K562 (cell line): Measurements from ENCODE around the gene NPAS1. TPM values are rescaled to one million over a fixed set of nuclear protein-coding genes. Genes with fewer than 3 reads are reported as not detected.

Source experiments
- ATAC-seq: fragments of 200-7000 bp; cut with Tn5 transposase; 3 replicates; pipeline ENCODE4 v1.9.1; 2020; ENCODE audit warnings: moderate library complexity
- BruUV-seq: library from RNA; stranded (reverse); fragments of 400-500 nt; replicated peaks from 2 replicates; lab custom pipeline; 2021; lab: Mats Ljungman, UMichigan
- CTCF ChIA-PET: fragments of 300-600 bp; formaldehyde crosslinking; extraction: SDS; loops from one replicate; lab custom pipeline; 2021; ENCODE audit warnings: low intra/inter-chr PET ratio; lab: Yijun Ruan, JAX
- POLR2A ChIA-PET: fragments of 300-600, 350-650 bp; sonication (Branson Sonifier 250); formaldehyde crosslinking; extraction: SDS; loops from one replicate; lab custom pipeline; 2021; ENCODE audit warnings: antibody characterized with exemption, inconsistent platforms; lab: Yijun Ruan, JAX
- DNase-seq, 4 experiments: peaks; one replicate each; pipeline versions ENCODE4 v3.0.0 to v3.0.0-alpha.2; 2011 to 2018; ENCODE audit warnings: low spot score in 3 of 4, mixed read lengths in 3 of 4; ENCODE audit errors: extremely low read depth in 1 of 4
- FAIRE-seq: peaks from 2 replicates; lab custom pipeline; 2011; peaks lifted over from hg19 to GRCh38; lab: Jason Lieb, UNC
- H2AFZ ChIP-seq: 2 replicates; pipeline ENCODE4 v1.6.0; 2011; ENCODE audit warnings: low read depth, low read length, control low read depth, inconsistent platforms
- H3K27ac ChIP-seq: fragments of 200-600 bp; 3 replicates; pipeline ENCODE4 v1.8.0; 2011; ENCODE audit warnings: low read depth, mild to moderate bottlenecking, control low read depth, inconsistent platforms, low read length, moderate library complexity, mixed read lengths; ENCODE audit errors: extremely low read depth
- H3K27me3 ChIP-seq, 2 experiments: fragments of 300-600 bp in 1 of 2; 2 replicates in 1 of 2; 3 replicates in 1 of 2; pipeline versions ENCODE4 v1.6.0 to v1.8.0; 2011; ENCODE audit warnings: inconsistent platforms in 2 of 2, low read length in 2 of 2, mild to moderate bottlenecking in 1 of 2, mixed read lengths in 1 of 2, moderate library complexity in 1 of 2; ENCODE audit not compliant: control insufficient read depth in 2 of 2, insufficient read depth in 2 of 2
- H3K36me3 ChIP-seq: fragments of 300-600 bp; 3 replicates; pipeline ENCODE4 v1.8.0; 2011; ENCODE audit warnings: mild to moderate bottlenecking, low read length, inconsistent platforms; ENCODE audit not compliant: control insufficient read depth, insufficient read depth
- H3K4me1 ChIP-seq, 2 experiments: fragments of 200-600 bp in 1 of 2; replicated peaks in 1 of 2; 2 replicates in 1 of 2; 3 replicates in 1 of 2; pipeline versions ENCODE4 v1.5.1 to v1.8.0; 2011; ENCODE audit warnings: inconsistent platforms in 2 of 2, low read length in 2 of 2, mild to moderate bottlenecking in 1 of 2, mixed read lengths in 1 of 2, moderate library complexity in 1 of 2; ENCODE audit not compliant: control insufficient read depth in 2 of 2, insufficient read depth in 2 of 2
- H3K4me2 ChIP-seq: 2 replicates; pipeline ENCODE4 v1.6.1; 2011; ENCODE audit warnings: low read length, control low read depth, inconsistent platforms, mixed read lengths; ENCODE audit not compliant: insufficient read depth
- H3K4me3 ChIP-seq: fragments of 200-600 bp; sonication (generic), shearing (Covaris generic); 2 replicates; pipeline ENCODE4 v1.5.1; 2016; ENCODE audit warnings: control low read depth, inconsistent platforms
- H3K79me2 ChIP-seq: fragments of 200-600 bp; 3 replicates; pipeline ENCODE4 v1.8.0; 2011; ENCODE audit warnings: low read length, inconsistent platforms; ENCODE audit not compliant: control insufficient read depth, insufficient read depth
- H3K9ac ChIP-seq, 2 experiments: 2 replicates each; pipeline versions ENCODE4 v1.6.0 to v1.6.1; 2011; ENCODE audit warnings: low read depth in 2 of 2, low read length in 2 of 2, control low read depth in 1 of 2, inconsistent platforms in 1 of 2, mild to moderate bottlenecking in 1 of 2, mixed read lengths in 1 of 2; ENCODE audit not compliant: insufficient read depth in 1 of 2
- H3K9me1 ChIP-seq: one replicate; pipeline ENCODE4 v1.6.0; 2011; ENCODE audit warnings: inconsistent platforms, mild to moderate bottlenecking, low read length, moderate library complexity; ENCODE audit not compliant: control insufficient read depth, insufficient read depth
- H3K9me3 ChIP-seq: replicated peaks from 2 replicates; pipeline ENCODE4 v1.5.1; 2011; ENCODE audit warnings: low read depth, low read length, inconsistent platforms; ENCODE audit not compliant: control insufficient read depth, insufficient read depth
- H4K20me1 ChIP-seq: replicated peaks from 2 replicates; pipeline ENCODE4 v1.6.1; 2011; ENCODE audit warnings: low read length, inconsistent platforms, mixed read lengths; ENCODE audit not compliant: control insufficient read depth, insufficient read depth
- RERE ChIP-seq: sonication (generic); formaldehyde crosslinking; IDR thresholded peaks from 2 replicates; pipeline ENCODE4 v1.8.0; 2023; ENCODE audit warnings: missing genetic modification reagents, mild to moderate bottlenecking, borderline replicate concordance
- ZNF239 ChIP-seq: fragments of 250-450 bp; sonication (Bioruptor Pico); IDR thresholded peaks from 2 replicates; pipeline ENCODE4 v1.4.0; 2020; ENCODE audit warnings: mild to moderate bottlenecking
- WGBS: fragments of 100-300 bp; shearing (Covaris generic); methylation state at CpG from one replicate; pipeline ENCODE4 v1.1.6; 2016; ENCODE audit warnings: low coverage, mixed read lengths; ENCODE audit not compliant: insufficient coverage; ENCODE audit errors: missing lambda C conversion rate; 5-methylcytosine and 5-hydroxymethylcytosine counted together
- in situ Hi-C: fragments of 300-500 bp; cut with MboI; formaldehyde crosslinking; loops from 4 replicates; pipeline ENCODE4 v1.15.0; 2018; ENCODE audit warnings: inconsistent platforms, mixed read lengths
- intact Hi-C: fragments of 100-400 bp; cut with micrococcal nuclease; formaldehyde crosslinking; loops from 2 replicates; pipeline ENCODE4 v1.14.2; 2022
- polyA plus RNA-seq, 8 experiments: library from polyadenylated mRNA; depleted of rRNA in 4 of 8; stranded (reverse) in 5 of 8; unstranded in 3 of 8; fragments of >200 nt; fragmentation: Nextera tagmentation in 2 of 8; fragmentation: Illumina TruSeq in 1 of 8; extraction: Ambion mirVana in 2 of 8; extraction: Trizol in 1 of 8; gene quantifications; 2 replicates each; pipeline versions ENCODE4 v1.2.1 to v1.2.3, GENCODE V29; 2011 to 2014; ENCODE audit warnings: inconsistent platforms in 1 of 8, missing spikeins in 1 of 8
- total RNA-seq, 7 experiments: library from RNA; depleted of rRNA in 6 of 7; stranded (reverse); fragments of >200 nt in 6 of 7; fragmentation: Illumina TruSeq in 2 of 7; extraction: Trizol in 2 of 7; gene quantifications; 2 replicates each; pipeline versions ENCODE4 v1.2.1 to v1.2.3, GENCODE V29; 2011 to 2021; ENCODE audit warnings: low replicate concordance in 1 of 7

Gene NPAS1
- total and polyA plus RNA-seq, 9 of the 15 experiments (the other 6 are each of a cell fraction or from before 2014, with no cell fraction given), result 0.58 to 5.3 (median 2.0) TPM; not detected in 2

DNA sequence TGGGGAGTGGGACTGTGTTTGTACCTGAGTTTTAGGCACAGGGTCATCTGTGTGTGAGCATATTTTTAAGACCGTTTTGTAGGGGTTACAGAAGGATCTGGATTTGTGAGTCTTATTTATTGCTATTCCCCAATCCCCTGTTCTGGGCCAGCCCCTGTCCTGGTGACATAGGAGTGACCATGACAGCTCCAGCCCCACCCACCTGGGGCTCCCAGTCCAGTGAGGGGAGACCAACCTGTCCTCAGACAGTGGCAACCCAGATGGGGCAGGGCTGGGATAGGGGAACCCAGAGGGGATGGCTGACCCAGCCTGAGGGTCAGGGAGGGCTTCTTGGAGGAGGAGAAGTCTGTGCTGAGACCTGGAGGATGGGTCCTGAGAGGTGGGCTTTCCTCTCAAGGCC, 18.1 kb downstream of the NPAS1 start:
- in situ Hi-C loops (no loop called here), intact Hi-C loops (no loop called here)
- FAIRE-seq, result no peak
- DNase-seq, result peak in 2 of 4 experiments; percentile 12 to 20
- H3K4me1 ChIP-seq, result peaks cover 0 to 37% of the 10 kb centered on the region in 2 experiments; a peak in 2 of 5 replicates
- WGBS, result 33% methylated on average over 1 of the region's 1 CpG
- no peaks in the 10 kb centered on the region for H3K9me3 ChIP-seq
- POLR2A ChIA-PET, result interaction anchor here (0.6 to 1.6 kb wide), 4 partner anchors 10 to 101 kb away, joined by 3 to 7 read pairs (median 3); no protein-coding TSS in a partner anchor
- H3K27ac ChIP-seq, result no peak overlapping the region
- H3K4me2 ChIP-seq, result no peak overlapping the region
- H3K79me2 ChIP-seq, result no peaks in the 10 kb centered on the region
- CTCF ChIA-PET, result no interaction called here
- peak overlapping the region in 1 of 2 experiments; percentile 74; a peak in 2 of 4 replicates for H3K9ac ChIP-seq
- H3K9me1 ChIP-seq, result no peaks in the 10 kb centered on the region
- no peak overlapping the region for H2AFZ ChIP-seq
- no peaks in the 10 kb centered on the region; the same call in 1 of the 2 replicates for H4K20me1 ChIP-seq
- no TSS peak for BruUV-seq
- no peak overlapping the region for H3K4me3 ChIP-seq
- no peaks in the 10 kb centered on the region for H3K36me3 ChIP-seq
- no peak for ATAC-seq
- no peaks in the 10 kb centered on the region for H3K27me3 ChIP-seq
- TF ChIP-seq ZNF239 (CRISPR knock-in tag) (no peak), RERE (CRISPR knock-in tag) (no peak)
